ENCODE results near the gene GFRA1. TPM values are rescaled to one million over a fixed set of nuclear protein-coding genes. Genes with fewer than 3 reads are reported as not detected.

GFRA1 gene
- total and polyA plus RNA-seq, 2 of the 8 experiments (the other 6 are each of a cell fraction or from before 2014, with no cell fraction given): 1.1 to 2.0 TPM

DNA sequence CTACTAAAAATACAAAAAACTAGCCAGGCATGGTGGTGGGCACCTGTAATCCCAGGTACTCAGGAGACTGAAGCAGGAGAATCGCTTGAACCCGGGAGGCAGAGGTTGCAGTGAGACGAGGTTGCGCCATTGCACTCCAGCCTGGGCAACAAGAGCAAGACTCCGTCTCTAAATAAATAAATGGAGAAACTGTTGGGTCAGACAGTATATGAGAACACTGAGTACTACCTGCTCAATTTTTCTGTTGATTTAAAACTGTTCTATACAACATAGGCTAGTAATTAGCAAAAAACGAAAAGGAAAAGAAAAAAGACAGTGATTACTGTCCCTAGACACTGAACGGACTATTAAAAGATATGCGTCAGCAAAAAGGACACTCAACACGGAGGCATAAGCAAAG lies 26.7 kb downstream of the GFRA1 start:
- no peak for DNase-seq (ENCODE audit: low read depth in 1 of 2, low spot score in 2 of 2)
- Histone ChIP-seq H3K79me1 (ENCODE audit: low read depth, low read length) (no peaks in the 10 kb centered on the region), H3K4ac (replicated peaks; ENCODE audit: insufficient read length, low read depth, low read length) (no peak overlapping the region), H2BK120ac (replicated peaks; ENCODE audit: low read depth, low read length) (no peak overlapping the region), H2BK5ac (ENCODE audit: low read depth, low read length) (no peak overlapping the region), H3K4me1 (replicated peaks in 1 of 4; ENCODE audit: control insufficient read depth in 3 of 4, insufficient read depth in 4 of 4, low read length in 3 of 4) (no peaks in the 10 kb centered on the region), H3K23me2 (ENCODE audit: low read depth, low read length) (no peaks in the 10 kb centered on the region), H3K4me3 (ENCODE audit: extremely low read depth in 1 of 4, insufficient read depth in 2 of 4, low read depth in 3 of 4, low read length in 4 of 4) (no peak overlapping the region), H3K14ac (ENCODE audit: insufficient read length) (no peak overlapping the region), H2BK12ac (ENCODE audit: low read depth, low read length) (no peak overlapping the region), H3K27me3 (replicated peaks in 1 of 4; ENCODE audit: control insufficient read depth in 3 of 4, extremely low read depth in 1 of 4, insufficient read depth in 3 of 4, low read length in 3 of 4) (no peaks in the 10 kb centered on the region), H3K4me2 (ENCODE audit: insufficient read depth in 1 of 2, low read depth in 2 of 2, low read length in 2 of 2) (no peak overlapping the region), H3K9ac (replicated peaks in 1 of 4; ENCODE audit: extremely low read depth in 1 of 4, low read depth in 3 of 4, low read length in 3 of 4) (no peak overlapping the region), H3K18ac (ENCODE audit: extremely low read depth, low read length) (no peak overlapping the region), H3K56ac (replicated peaks; ENCODE audit: insufficient read length, low read depth, low read length) (no peak overlapping the region), H2AK5ac (ENCODE audit: low read depth, low read length) (no peak overlapping the region), H3K79me2 (ENCODE audit: control insufficient read depth in 1 of 2, insufficient read depth in 2 of 2, low read length in 2 of 2) (no peaks in the 10 kb centered on the region), H3K27ac (ENCODE audit: low read depth, low read length) (no peak overlapping the region), H2BK20ac (ENCODE audit: low read length) (no peak overlapping the region), H4K8ac (ENCODE audit: extremely low read depth, insufficient read depth, low read length) (no peak overlapping the region), H3K23ac (ENCODE audit: insufficient read length) (no peak overlapping the region), H4K5ac (ENCODE audit: insufficient read length, low read depth, low read length) (no peak overlapping the region), H2AFZ (ENCODE audit: low read length) (no peak overlapping the region), H3K9me3 (ENCODE audit: insufficient read depth in 2 of 2, low read depth in 1 of 2, low read length in 1 of 2) (no peaks in the 10 kb centered on the region), H4K20me1 (replicated peaks in 1 of 2; ENCODE audit: control insufficient read depth in 1 of 2, insufficient read depth in 2 of 2, low read length in 2 of 2) (no peaks in the 10 kb centered on the region), H3K36me3 (ENCODE audit: control insufficient read depth in 2 of 4, insufficient read depth in 4 of 4, low read length in 3 of 4) (no peaks in the 10 kb centered on the region), H4K91ac (replicated peaks; ENCODE audit: insufficient read length, low read length) (no peak overlapping the region), H2BK15ac (ENCODE audit: low read length) (no peak overlapping the region)
- CTCF ChIA-PET (ENCODE audit: partially characterized antibody): interaction anchor here (0.6 to 1.4 kb wide), 2 partner anchors 18 to 27 kb away, joined by 3 read pairs; partner anchors contain the start of gene GFRA1
- POLR2A ChIA-PET (ENCODE audit: partially characterized antibody): no interaction called here
- WGBS, 2 experiments (ENCODE audit: extremely low coverage in 1 of 2, insufficient coverage in 1 of 2, insufficient read length in 1 of 2, insufficient replicate concordance in 2 of 2, low coverage in 1 of 2, low lambda C conversion rate in 2 of 2, missing lambda C conversion rate in 1 of 2): 84% methylated on average over 9 of the region's 9 CpGs; no CpG with 5 or more reads in 1 of the 2 experiments
- FAIRE-seq: no peak
- no peak for TF ChIP-seq SUZ12 (IDR thresholded peaks at IDR 0.05; ENCODE audit: low read length)
- no peak for TF ChIP-seq NANOG (IDR thresholded peaks at IDR 0.05; ENCODE audit: insufficient read depth, low read depth, low read length, poor library complexity, severe bottlenecking)
- TF ChIP-seq POLR2A (IDR thresholded peaks at IDR 0.05; ENCODE audit: control extremely low read depth in 1 of 2, low read depth in 2 of 2, low read length in 2 of 2): no peak
- no peak for TF ChIP-seq SP1 (IDR thresholded peaks at IDR 0.05; ENCODE audit: low read depth, low read length)
- TF ChIP-seq, protein P1, sequence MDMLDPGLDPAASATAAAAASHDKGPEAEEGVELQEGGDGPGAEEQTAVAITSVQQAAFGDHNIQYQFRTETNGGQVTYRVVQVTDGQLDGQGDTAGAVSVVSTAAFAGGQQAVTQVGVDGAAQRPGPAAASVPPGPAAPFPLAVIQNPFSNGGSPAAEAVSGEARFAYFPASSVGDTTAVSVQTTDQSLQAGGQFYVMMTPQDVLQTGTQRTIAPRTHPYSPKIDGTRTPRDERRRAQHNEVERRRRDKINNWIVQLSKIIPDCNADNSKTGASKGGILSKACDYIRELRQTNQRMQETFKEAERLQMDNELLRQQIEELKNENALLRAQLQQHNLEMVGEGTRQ (IDR thresholded peaks at IDR 0.05; ENCODE audit: low read length): no peak
- TF ChIP-seq ZNF274 (IDR thresholded peaks at IDR 0.05; ENCODE audit: borderline replicate concordance, extremely low read depth, low read length): no peak
- TF ChIP-seq, protein P2, sequence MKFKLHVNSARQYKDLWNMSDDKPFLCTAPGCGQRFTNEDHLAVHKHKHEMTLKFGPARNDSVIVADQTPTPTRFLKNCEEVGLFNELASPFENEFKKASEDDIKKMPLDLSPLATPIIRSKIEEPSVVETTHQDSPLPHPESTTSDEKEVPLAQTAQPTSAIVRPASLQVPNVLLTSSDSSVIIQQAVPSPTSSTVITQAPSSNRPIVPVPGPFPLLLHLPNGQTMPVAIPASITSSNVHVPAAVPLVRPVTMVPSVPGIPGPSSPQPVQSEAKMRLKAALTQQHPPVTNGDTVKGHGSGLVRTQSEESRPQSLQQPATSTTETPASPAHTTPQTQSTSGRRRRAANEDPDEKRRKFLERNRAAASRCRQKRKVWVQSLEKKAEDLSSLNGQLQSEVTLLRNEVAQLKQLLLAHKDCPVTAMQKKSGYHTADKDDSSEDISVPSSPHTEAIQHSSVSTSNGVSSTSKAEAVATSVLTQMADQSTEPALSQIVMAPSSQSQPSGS (IDR thresholded peaks at IDR 0.05; ENCODE audit: low read length): no peak
- TF ChIP-seq CHD1 (IDR thresholded peaks at IDR 0.05; ENCODE audit: low read depth, low read length): no peak
- TF ChIP-seq EGR1 (IDR thresholded peaks at IDR 0.05; ENCODE audit: borderline replicate concordance, low read depth, low read length): no peak
- TF ChIP-seq PHF8 (conservative IDR thresholded peaks at IDR 0.05; ENCODE audit: low read depth, low read length): no peak
- TF ChIP-seq SIN3A (conservative IDR thresholded peaks at IDR 0.05 in 1 of 2, IDR thresholded peaks at IDR 0.05 in 1 of 2; ENCODE audit: low read depth in 1 of 2, low read length in 2 of 2): no peak
- no peak for TF ChIP-seq RFX5 (IDR thresholded peaks at IDR 0.05; ENCODE audit: borderline replicate concordance, low read depth, low read length)
